ENCODE results near the gene MPDZ. TPM values are rescaled to one million over a fixed set of nuclear protein-coding genes. Genes with fewer than 3 reads are reported as not detected.

The MPDZ gene, protein sequence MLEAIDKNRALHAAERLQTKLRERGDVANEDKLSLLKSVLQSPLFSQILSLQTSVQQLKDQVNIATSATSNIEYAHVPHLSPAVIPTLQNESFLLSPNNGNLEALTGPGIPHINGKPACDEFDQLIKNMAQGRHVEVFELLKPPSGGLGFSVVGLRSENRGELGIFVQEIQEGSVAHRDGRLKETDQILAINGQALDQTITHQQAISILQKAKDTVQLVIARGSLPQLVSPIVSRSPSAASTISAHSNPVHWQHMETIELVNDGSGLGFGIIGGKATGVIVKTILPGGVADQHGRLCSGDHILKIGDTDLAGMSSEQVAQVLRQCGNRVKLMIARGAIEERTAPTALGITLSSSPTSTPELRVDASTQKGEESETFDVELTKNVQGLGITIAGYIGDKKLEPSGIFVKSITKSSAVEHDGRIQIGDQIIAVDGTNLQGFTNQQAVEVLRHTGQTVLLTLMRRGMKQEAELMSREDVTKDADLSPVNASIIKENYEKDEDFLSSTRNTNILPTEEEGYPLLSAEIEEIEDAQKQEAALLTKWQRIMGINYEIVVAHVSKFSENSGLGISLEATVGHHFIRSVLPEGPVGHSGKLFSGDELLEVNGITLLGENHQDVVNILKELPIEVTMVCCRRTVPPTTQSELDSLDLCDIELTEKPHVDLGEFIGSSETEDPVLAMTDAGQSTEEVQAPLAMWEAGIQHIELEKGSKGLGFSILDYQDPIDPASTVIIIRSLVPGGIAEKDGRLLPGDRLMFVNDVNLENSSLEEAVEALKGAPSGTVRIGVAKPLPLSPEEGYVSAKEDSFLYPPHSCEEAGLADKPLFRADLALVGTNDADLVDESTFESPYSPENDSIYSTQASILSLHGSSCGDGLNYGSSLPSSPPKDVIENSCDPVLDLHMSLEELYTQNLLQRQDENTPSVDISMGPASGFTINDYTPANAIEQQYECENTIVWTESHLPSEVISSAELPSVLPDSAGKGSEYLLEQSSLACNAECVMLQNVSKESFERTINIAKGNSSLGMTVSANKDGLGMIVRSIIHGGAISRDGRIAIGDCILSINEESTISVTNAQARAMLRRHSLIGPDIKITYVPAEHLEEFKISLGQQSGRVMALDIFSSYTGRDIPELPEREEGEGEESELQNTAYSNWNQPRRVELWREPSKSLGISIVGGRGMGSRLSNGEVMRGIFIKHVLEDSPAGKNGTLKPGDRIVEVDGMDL (N-terminal part only)
- total RNA-seq (under 1 TPM in 3 of 5 donors, not detected in 2; 0.26 to 0.92 (median 0.35) TPM), total RNA-seq (0 to 0.72 (median 0.12) reads per million in 29 experiments)
- 0.42 TPM for total RNA-seq (2013)

DNA sequence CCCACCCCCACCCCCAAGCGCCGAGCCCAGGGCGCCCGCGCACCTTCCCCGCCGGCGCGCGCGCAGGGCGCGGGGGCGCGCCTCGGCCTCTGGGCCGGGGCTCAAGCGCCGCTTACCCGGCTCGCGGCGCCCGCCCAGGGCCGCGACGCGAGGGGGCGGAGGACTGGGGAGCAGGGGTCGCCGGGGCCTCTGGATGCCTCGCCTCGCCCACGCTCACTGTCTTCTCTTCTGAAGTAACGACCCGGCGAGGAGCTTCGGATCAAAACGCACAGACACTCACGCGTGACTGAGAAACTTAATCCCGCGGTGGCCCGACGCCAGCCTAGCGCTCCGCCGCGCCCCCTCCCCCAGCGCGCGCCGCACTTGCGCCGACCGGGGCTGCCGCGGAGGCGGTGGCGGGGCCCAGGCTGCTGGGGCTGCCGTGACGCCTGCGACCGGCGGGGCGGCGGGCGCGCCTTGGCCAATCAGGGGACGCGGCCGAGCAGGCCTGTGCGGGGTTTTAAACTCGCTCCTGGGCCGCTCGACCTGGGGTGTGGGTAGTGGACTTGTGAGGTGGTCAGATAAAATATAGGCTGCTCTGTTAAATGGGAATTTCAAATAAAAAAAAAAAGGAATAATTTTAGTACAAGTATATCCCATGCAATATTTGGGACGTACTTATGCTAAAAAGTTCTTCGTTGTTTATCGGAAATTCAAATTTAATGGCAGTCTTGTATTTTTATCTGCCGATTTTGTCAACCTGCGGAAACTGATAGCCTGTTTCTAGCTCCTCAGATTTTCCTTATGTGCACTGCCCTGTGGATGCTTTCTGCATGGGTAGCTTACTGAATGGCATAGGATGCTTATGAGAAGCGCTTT, at the start of gene MPDZ:
Gene MPDZ, minus strand, starts transcription at position 409 of the 858 bp plus-strand sequence. CDS start 29,377 bp downstream, outside the sequence.
- Histone ChIP-seq H3K27ac (ENCODE audit: low read length) (no peak within 1 kb of the TSS), H3K9me3 (no peaks in the 10 kb centered on the region), H3K4me3 (ENCODE audit: control insufficient read depth in 1 of 2, extremely low read depth in 1 of 2, low read length in 1 of 2) (no peak within 1 kb of the TSS), H3K4me1 (ENCODE audit: control insufficient read depth in 1 of 2, extremely low read depth in 1 of 2, insufficient read depth in 2 of 2, low read length in 2 of 2) (no peaks in the 10 kb centered on the region), H3K36me3 (ENCODE audit: control insufficient read depth in 2 of 2, extremely low read depth in 1 of 2, insufficient read depth in 1 of 2, low read length in 1 of 2) (no peaks in the 10 kb centered on the region), H3K27me3 (replicated peaks in 1 of 2; ENCODE audit: control insufficient read depth in 2 of 2, extremely low read depth in 1 of 2, insufficient read depth in 2 of 2, low read length in 1 of 2) (peaks cover 3 to 9% of the 10 kb centered on the region in 2 experiments)
- ChIA-PET POLR2A (no interaction called here), CTCF (no interaction called here)
- no peak within 1 kb of the TSS for H3K27ac Mint-ChIP-seq
- H3K4me3 Mint-ChIP-seq, result no peak within 1 kb of the TSS
- H3K4me1 Mint-ChIP-seq, result no peaks in the 10 kb centered on the region
- 5% methylated on average over 60 of the region's 82 CpGs for WGBS (ENCODE audit: insufficient coverage)
- H3K27me3 Mint-ChIP-seq, result peaks cover 20 to 25% of the 10 kb centered on the region in 2 donors
- peaks cover 10 to 16% (median 13%) of the 10 kb centered on the region in 3 donors for H3K9me3 Mint-ChIP-seq
- DNase-seq, result no peak
- no peaks in the 10 kb centered on the region for H3K36me3 Mint-ChIP-seq
- no peak for ATAC-seq (replicated peaks in 1 of 4)

DNA sequence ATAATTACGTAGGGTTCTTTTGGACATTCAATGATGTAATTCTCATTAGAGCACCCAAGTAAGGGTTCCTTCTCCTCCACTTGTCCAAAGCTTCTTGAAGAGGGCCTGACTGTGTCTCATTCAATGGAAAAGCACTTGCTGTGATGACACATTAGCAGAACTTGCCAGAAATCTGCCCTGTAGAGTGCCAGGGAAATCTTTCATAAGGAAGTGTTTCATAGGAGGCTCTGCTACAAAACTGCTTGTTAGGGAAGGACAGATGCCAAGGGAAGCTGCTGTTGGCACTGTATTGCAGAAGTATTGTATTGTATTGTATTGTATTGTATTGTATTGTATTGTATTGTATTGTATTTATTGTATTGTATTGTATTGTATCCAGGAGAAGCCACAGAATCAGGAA, 45.5 kb upstream of the MPDZ start:
- H3K27me3 Mint-ChIP-seq, result no peaks in the 10 kb centered on the region
- POLR2A ChIA-PET, result no interaction called here
- H3K27ac ChIP-seq (ENCODE audit: low read length), result no peak overlapping the region

DNA sequence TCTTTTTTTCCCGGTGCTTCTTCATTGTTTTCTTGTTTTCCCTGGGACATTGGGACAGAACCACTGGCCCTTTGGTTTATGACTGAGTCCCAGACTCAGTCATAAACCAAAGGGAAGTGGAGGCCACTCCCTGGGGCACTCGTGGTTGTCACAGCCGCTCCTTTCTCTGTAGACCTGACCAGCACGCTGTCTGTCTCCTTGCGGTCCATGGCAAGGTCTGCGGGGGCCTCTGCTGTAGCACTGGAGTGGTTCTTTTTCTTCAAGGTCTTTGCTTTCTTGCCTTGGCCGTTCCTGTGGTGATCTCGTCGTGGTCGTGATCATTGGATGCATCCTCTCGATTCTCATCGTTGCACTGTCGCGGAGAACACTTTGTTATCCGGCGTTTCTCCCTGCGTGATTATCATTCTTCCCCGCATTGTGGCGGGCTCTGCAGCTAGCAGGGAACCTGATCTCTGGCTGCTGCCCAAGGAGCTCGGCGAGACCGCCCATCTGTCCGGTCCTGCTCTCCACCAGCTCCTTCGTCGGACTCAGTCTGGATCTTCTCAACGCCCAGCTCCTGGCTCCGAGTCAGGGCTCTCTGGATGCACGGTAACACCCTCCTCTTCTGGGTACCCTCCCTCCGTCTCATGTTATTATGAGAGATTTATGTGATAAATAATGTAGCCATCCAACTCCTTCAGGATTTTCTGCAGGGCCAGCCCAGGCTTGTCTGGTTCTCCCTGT, 43.5 kb upstream of the MPDZ start:
- no peak overlapping the region for H3K27ac Mint-ChIP-seq
- Histone ChIP-seq H3K36me3 (ENCODE audit: control insufficient read depth in 2 of 2, extremely low read depth in 1 of 2, insufficient read depth in 1 of 2, low read length in 1 of 2) (no peaks in the 10 kb centered on the region), H3K27me3 (replicated peaks in 1 of 2; ENCODE audit: control insufficient read depth in 2 of 2, extremely low read depth in 1 of 2, insufficient read depth in 2 of 2, low read length in 1 of 2) (no peaks in the 10 kb centered on the region), H3K27ac (ENCODE audit: low read length) (no peak overlapping the region), H3K4me1 (ENCODE audit: control insufficient read depth in 1 of 2, extremely low read depth in 1 of 2, insufficient read depth in 2 of 2, low read length in 2 of 2) (no peaks in the 10 kb centered on the region), H3K4me3 (ENCODE audit: control insufficient read depth in 1 of 2, extremely low read depth in 1 of 2, low read length in 1 of 2) (no peak overlapping the region), H3K9me3 (no peaks in the 10 kb centered on the region)
- no peak overlapping the region for H3K4me3 Mint-ChIP-seq
- ChIA-PET POLR2A (no interaction called here), CTCF (no interaction called here)
- H3K4me1 Mint-ChIP-seq, result no peaks in the 10 kb centered on the region
- peaks cover 19 to 27% (median 19%) of the 10 kb centered on the region in 3 donors for H3K9me3 Mint-ChIP-seq
- ATAC-seq (replicated peaks in 1 of 4), result no peak
- 89% methylated on average over 20 of the region's 29 CpGs for WGBS (ENCODE audit: insufficient coverage)
- H3K36me3 Mint-ChIP-seq, result no peaks in the 10 kb centered on the region
- DNase-seq, result no peak
- H3K27me3 Mint-ChIP-seq, result no peaks in the 10 kb centered on the region

More for the DNA sequence above, 45.5 kb upstream of the MPDZ start:
- no peaks in the 10 kb centered on the region for H3K36me3 Mint-ChIP-seq
- ATAC-seq (replicated peaks in 1 of 4) (no peak), DNase-seq (no peak)
- H3K4me3 Mint-ChIP-seq, result no peak overlapping the region
- no peaks in the 10 kb centered on the region for H3K4me1 Mint-ChIP-seq
- H3K4me3 ChIP-seq (ENCODE audit: control insufficient read depth in 1 of 2, extremely low read depth in 1 of 2, low read length in 1 of 2), result no peak overlapping the region
- CTCF ChIA-PET, result no interaction called here
- no CpG with 5 or more reads among the region's 1 CpG for WGBS (ENCODE audit: insufficient coverage)
- no peaks in the 10 kb centered on the region for H3K4me1 ChIP-seq (ENCODE audit: control insufficient read depth in 1 of 2, extremely low read depth in 1 of 2, insufficient read depth in 2 of 2, low read length in 2 of 2)
- H3K27ac Mint-ChIP-seq, result no peak overlapping the region
- no peaks in the 10 kb centered on the region for H3K36me3 ChIP-seq (ENCODE audit: control insufficient read depth in 2 of 2, extremely low read depth in 1 of 2, insufficient read depth in 1 of 2, low read length in 1 of 2)
- H3K27me3 ChIP-seq (replicated peaks in 1 of 2; ENCODE audit: control insufficient read depth in 2 of 2, extremely low read depth in 1 of 2, insufficient read depth in 2 of 2, low read length in 1 of 2), result no peaks in the 10 kb centered on the region
- H3K9me3 ChIP-seq, result no peaks in the 10 kb centered on the region
- H3K9me3 Mint-ChIP-seq, result peaks cover 10 to 20% (median 16%) of the 10 kb centered on the region in 3 donors

DNA sequence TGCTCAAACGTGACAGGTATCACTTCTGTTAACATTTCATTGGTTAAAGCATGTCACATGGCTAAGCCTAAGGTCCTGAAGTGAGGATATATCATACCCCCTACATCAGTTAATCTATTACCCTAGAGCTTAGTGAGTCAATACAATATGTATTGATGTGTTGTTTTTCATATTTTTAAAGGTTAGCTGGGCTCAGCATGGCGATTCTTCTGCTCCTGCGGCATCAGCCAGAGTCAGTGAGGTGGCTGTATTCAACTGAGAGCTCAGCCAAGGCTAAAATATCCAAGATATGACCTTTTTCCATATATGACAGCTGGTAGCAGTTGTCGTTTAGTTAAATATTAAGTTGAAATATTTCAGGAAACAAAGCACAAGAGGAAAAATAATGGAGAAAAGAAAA, 38.5 kb upstream of the MPDZ start:
- peaks cover 17 to 31% (median 18%) of the 10 kb centered on the region in 3 donors for H3K9me3 Mint-ChIP-seq

DNA sequence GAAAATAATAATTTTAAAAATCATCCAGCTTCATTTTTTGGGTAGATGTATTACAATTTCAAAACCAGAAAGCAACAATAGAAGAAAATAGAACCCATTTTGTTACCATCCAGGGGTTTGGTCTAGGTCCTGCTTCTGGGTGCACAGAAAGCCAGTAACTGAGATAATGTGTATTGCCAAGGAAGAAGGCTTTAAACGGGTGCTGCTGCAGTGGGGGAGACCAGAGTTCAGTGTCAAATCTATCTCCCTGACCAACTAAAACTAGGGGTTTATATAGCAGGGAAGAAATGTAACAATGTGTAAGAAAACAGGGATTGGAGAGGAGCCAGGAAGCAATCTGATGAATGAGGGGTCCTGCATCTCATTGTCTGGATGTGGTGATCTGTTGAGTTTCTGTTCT, 17.5 kb upstream of the MPDZ start:
- no peaks in the 10 kb centered on the region for H3K4me1 ChIP-seq (ENCODE audit: control insufficient read depth in 1 of 2, extremely low read depth in 1 of 2, insufficient read depth in 2 of 2, low read length in 2 of 2)
- no peaks in the 10 kb centered on the region for H3K9me3 ChIP-seq
- ChIA-PET POLR2A (no interaction called here), CTCF (no interaction called here)
- Mint-ChIP-seq H3K36me3 (no peaks in the 10 kb centered on the region), H3K4me1 (no peaks in the 10 kb centered on the region), H3K9me3 (peaks cover 12 to 22% (median 12%) of the 10 kb centered on the region in 3 donors), H3K27me3 (no peaks in the 10 kb centered on the region), H3K27ac (no peak overlapping the region), H3K4me3 (no peak overlapping the region)
- H3K36me3 ChIP-seq (ENCODE audit: control insufficient read depth in 2 of 2, extremely low read depth in 1 of 2, insufficient read depth in 1 of 2, low read length in 1 of 2), result no peaks in the 10 kb centered on the region
- no peaks in the 10 kb centered on the region for H3K27me3 ChIP-seq (replicated peaks in 1 of 2; ENCODE audit: control insufficient read depth in 2 of 2, extremely low read depth in 1 of 2, insufficient read depth in 2 of 2, low read length in 1 of 2)
- no peak for ATAC-seq (replicated peaks in 1 of 4)
- no peak for DNase-seq
- no peak overlapping the region for H3K4me3 ChIP-seq (ENCODE audit: control insufficient read depth in 1 of 2, extremely low read depth in 1 of 2, low read length in 1 of 2)
- no peak overlapping the region for H3K27ac ChIP-seq (ENCODE audit: low read length)
- WGBS (ENCODE audit: insufficient coverage), result no CpG with 5 or more reads among the region's 1 CpG

More for the DNA sequence above, 38.5 kb upstream of the MPDZ start:
- Histone ChIP-seq H3K27me3 (replicated peaks in 1 of 2; ENCODE audit: control insufficient read depth in 2 of 2, extremely low read depth in 1 of 2, insufficient read depth in 2 of 2, low read length in 1 of 2) (no peaks in the 10 kb centered on the region), H3K27ac (ENCODE audit: low read length) (no peak overlapping the region), H3K36me3 (ENCODE audit: control insufficient read depth in 2 of 2, extremely low read depth in 1 of 2, insufficient read depth in 1 of 2, low read length in 1 of 2) (no peaks in the 10 kb centered on the region), H3K4me1 (ENCODE audit: control insufficient read depth in 1 of 2, extremely low read depth in 1 of 2, insufficient read depth in 2 of 2, low read length in 2 of 2) (no peaks in the 10 kb centered on the region), H3K9me3 (no peaks in the 10 kb centered on the region), H3K4me3 (ENCODE audit: control insufficient read depth in 1 of 2, extremely low read depth in 1 of 2, low read length in 1 of 2) (no peak overlapping the region)
- Mint-ChIP-seq H3K4me1 (no peaks in the 10 kb centered on the region), H3K27ac (no peak overlapping the region), H3K36me3 (no peaks in the 10 kb centered on the region), H3K27me3 (no peaks in the 10 kb centered on the region), H3K4me3 (no peak overlapping the region)
- DNase-seq, result no peak
- ChIA-PET POLR2A (no interaction called here), CTCF (interaction anchor here in 1 of 2 donors (0.5 kb wide), 1 partner anchor 1818 kb away, joined by 6 read pairs; no protein-coding TSS in a partner anchor)
- ATAC-seq (replicated peaks in 1 of 4), result no peak
- WGBS (ENCODE audit: insufficient coverage), result 71% methylated on average over 1 of the region's 4 CpGs

Measured in T-cell (primary cell).